SKM-1 (cell line): Measurements from ENCODE around the gene ITGAX.
"Not testable (repeated sequence)": the region's sequence is repeated elsewhere in the genome, so short reads cannot be mapped to it uniquely, and the experiment has no call there.

Experiments used
- DNase-seq: peaks from one replicate; lab custom pipeline; 2025; ENCODE audit not compliant: unreplicated experiment; lab: John Stamatoyannopoulos, UW

The ITGAX gene

DNA sequence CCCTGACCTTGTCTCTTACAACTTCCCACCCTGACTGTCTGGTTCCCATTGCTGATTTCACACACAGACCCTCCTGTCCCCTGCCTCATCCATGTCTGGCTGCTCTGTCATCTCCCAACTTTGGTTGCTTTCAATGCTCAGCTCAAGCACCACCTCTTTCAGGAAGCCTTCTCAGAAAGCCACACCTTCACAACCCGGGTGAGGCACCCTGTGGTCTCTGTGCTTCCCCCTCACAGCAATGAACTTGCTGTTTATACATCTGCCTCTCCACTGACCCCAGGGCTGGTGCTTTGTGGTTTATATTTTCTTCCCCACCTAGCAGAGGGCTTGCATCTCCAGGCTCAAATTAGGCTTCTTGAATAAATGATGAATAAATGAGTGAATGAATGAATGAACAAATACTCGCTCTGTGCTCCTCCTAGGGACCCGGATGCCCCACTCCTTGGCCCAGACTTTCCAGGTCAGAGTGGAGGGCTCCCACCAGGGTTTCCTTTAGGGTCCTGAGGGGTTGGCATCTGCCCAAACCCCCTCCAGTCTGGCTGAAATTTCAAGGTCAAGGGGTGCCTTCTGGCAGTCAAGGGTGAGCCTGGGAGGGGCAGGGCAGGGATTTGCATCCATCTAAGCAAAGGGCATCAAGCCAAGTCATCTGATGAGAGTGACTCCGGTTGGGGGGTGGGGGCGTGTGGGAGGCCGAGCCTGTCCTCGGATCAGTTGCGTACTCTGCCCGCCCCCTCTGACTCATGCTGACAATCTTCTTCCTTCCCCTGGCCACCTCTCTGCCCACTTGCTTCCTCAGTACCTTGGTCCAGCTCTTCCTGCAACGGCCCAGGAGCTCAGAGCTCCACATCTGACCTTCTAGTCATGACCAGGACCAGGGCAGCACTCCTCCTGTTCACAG lies at the start of gene ITGAX:
Gene ITGAX (plus strand): TSS at position 783 of the 898 bp plus-strand sequence. CDS start 79 bp downstream, at position 862.
- DNase-seq: peak; percentile 84

DNA sequence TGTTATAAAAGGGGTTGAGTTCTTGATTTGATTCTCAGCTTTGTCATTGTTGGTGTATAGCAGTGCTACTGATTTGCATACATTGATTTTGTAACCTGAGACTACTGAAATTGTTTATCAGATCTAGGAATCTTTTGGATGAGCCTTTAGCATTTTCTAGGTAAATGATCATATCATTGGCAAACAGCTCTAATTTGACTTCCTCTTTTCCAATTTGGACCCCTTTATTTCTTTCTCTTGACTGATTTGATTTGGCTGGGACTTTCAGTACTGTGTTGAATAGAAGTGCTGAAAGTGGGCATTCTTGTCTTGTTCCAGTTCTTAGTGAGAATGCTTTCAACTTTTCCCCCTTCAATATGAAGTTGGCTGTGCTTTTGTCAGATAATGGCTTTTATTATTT lies 49.8 kb upstream of the ITGAX start:
- DNase-seq: no peak

DNA sequence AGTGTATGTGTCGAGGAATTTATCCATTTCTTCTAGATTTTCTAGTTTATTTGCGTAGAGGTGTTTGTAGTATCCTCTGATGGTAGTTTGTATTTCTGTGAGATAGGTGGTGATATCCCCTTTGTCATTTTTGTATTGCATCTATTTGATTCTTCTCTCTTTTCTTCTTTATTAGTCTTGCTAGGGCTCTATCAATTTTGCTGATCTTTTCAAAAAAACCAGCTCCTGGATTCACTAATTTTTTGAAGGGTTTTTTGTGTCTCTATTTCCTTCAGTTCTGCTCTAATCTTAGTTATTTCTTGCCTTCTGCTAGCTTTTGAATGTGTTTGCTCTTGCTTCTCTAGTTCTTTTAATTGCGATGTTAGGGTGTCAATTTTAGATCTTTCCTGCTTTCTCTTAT lies 46.6 kb upstream of the ITGAX start:
- DNase-seq: not testable (repeated sequence)

DNA sequence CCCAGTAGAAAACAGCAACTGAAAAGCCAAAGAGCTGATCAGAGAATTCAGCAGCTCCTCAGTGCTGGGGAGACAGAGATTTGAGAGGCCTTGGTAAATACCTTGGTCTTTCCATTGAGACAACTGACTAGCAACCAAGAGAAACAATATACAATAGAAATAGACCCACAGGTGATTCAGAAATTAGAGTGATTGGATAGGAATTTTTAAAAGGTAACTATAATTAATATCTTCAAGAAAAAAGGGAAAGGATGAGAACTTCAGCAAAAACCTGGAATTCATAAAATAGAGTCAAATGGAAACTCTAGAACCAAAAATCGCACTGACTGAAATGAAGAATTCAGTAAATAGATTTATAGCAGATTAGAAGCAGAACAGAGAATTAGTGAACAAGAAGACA lies 32.5 kb upstream of the ITGAX start:
- DNase-seq: no peak

DNA sequence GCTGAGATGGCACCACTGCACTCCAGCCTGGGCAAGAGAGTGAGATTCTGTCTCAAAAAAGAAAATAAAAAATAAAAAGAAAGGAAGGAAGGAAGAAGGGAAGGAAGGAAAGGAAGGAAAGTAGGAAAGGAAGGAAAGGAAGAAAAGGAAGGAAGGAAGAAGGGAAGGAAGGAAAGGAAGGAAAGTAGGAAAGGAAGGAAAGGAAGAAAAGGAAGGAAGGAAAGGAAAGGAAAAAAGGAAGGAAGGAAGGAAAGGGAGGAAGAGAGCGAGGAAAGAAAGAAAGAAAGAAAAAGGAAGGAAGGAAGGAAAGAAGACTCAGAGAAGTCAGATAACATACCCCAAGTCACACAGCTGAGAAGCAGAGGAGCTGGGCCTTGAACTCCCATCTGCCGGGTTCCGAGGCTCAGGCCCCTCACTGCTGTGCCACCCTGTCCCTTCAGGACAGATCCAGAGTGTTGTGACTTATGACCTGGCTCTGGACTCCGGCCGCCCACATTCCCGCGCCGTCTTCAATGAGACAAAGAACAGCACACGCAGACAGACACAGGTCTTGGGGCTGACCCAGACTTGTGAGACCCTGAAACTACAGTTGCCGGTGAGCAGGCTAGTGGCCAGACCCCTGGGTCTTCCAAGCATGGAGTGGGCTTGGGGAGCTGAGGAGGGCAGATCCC lies 30.9 kb upstream of the ITGAX start:
- no peak for DNase-seq

DNA sequence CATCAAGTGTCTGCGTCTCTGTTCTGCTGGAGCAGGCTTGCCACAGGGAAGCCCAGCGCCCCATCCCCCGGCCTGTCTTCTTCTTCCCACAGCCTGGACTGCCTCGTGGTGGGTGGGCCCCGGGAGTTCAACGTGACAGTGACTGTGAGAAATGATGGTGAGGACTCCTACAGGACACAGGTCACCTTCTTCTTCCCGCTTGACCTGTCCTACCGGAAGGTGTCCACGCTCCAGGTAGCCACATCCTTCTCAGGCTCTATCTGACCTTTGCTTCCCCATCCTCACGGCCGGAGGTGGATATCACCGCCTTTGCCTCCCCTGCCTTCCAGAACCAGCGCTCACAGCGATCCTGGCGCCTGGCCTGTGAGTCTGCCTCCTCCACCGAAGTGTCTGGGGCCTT lies 29.8 kb upstream of the ITGAX start:
- DNase-seq: no peak

DNA sequence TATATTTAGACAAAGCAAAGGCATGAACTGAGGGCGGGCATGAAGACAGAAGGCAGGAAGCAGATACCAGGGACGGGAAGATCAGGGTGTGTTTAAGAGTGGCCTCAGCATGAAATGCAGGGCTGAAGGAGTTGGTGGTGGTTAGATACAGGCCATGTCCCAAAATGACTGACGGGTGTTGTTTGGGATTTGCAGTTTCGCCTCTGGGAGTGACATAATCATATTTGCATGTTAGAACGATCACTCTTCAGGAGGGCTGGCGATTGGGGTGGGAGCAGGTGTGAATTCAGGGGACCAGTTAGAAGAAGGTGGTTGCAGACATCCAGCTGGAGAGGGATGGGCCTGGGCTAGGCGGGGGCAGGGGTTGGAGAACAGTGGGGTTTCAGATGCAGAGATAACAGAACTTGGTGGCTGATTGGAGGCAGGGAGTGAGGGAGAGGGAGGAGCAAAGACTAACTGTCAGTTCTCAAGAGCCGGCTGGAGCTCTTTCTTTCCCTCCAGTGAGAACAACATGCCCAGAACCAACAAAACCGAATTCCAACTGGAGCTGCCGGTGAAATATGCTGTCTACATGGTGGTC lies 27.2 kb upstream of the ITGAX start:
- no peak for DNase-seq

DNA sequence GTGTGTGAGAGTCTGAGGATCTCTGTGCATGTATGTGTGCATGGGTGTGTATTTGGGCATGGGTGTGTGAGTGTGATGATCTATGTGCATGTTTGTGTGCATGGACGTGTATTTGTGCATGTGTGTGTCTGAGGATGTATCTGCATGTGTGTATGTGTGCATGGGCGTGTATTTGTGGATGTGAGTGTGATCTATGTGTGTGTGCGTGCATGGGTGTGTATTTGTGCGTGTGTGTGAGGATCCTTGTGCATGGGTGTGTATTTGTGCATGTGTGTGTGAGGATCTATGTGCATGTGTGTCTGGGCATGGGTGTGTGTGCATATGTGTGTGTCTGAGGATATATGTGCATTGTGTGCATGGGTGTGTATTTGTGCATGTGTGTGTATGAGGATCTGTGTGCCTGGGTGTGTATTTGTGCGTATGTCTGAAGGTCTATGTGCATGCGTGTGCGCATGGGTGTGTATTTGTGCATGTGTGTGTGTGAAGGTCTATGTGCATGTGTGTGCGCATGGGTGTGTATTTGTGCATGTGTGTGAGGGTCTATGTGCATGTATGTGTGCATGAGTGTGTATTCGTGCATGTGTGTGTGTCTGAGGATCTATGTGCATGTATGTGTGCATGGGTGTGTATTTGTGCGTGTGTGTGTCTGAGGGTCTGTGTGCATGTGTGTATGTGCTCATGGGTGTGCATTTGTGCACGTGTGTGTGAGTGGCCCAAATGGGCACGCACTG lies 26.5 kb upstream of the ITGAX start:
- DNase-seq: no peak

DNA sequence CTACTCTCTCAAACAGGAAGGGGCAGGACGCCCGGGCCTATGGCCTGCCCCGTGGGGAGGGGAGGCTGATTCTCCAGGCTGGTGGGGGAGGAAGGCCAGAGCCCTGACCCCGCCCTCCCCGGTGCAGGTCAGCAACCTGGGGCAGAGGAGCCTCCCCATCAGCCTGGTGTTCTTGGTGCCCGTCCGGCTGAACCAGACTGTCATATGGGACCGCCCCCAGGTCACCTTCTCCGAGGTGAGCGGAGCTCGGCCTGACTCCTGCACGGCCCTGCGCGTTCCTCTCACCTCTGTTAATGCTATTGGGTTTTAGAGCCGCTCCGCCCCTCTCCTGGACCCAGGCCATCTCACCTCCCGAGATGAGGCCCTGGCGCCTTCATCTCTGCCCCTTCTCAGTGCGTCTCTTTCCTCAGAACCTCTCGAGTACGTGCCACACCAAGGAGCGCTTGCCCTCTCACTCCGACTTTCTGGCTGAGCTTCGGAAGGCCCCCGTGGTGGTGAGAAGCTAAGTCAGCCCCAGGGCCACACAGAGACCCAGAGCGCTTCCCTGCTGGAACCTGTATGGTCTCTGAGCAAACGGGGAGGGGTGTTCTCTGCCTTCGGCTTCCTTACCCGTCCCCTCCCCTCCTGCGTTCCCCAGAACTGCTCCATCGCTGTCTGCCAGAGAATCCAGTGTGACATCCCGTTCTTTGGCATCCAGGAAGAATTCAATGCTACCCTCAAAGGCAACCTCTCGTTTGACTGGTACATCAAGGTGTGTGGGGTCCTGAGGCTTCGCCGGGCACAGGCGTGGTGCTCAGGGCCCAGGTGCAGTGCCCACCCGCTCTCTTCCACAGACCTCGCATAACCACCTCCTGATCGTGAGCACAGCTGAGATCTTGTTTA lies 25.1 kb upstream of the ITGAX start:
- no peak for DNase-seq

DNA sequence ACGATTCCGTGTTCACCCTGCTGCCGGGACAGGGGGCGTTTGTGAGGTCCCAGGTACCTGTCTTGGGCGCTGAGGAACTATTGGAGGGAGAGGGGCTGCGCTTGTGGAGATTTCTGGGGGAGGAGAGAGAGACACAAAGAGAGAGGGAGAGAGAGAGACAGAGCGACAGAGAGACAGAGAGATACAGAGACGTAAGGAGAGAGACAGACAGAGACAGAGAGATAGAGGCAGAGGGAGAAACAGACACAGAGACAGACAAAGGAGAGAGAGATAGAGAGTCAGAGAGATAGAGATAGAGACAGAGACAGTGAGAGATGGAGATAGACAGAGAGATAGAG lies 24.5 kb upstream of the ITGAX start:
- no peak for DNase-seq

DNA sequence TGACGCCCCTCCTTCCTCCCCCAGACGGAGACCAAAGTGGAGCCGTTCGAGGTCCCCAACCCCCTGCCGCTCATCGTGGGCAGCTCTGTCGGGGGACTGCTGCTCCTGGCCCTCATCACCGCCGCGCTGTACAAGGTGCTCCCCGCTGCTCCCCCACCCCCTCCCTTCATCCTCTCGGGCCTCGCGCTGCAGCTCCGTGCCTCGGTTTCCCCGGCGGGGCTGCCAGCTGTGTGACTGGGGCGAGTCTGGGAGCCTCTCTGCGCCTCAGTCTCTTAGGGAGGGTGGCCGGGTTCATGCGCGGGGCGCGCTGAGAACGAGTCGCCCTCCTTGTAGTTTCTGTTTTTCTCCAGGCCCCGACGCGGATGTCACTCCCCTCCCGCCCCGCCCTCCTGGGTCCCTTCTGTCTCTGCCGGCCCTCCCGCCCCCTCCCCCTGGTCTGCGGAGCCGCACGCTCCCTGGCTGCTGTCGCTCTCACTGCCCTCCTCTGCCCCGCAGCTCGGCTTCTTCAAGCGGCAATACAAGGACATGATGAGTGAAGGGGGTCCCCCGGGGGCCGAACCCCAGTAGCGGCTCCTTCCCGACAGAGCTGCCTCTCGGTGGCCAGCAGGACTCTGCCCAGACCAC lies 23.7 kb upstream of the ITGAX start:
- DNase-seq: no peak

DNA sequence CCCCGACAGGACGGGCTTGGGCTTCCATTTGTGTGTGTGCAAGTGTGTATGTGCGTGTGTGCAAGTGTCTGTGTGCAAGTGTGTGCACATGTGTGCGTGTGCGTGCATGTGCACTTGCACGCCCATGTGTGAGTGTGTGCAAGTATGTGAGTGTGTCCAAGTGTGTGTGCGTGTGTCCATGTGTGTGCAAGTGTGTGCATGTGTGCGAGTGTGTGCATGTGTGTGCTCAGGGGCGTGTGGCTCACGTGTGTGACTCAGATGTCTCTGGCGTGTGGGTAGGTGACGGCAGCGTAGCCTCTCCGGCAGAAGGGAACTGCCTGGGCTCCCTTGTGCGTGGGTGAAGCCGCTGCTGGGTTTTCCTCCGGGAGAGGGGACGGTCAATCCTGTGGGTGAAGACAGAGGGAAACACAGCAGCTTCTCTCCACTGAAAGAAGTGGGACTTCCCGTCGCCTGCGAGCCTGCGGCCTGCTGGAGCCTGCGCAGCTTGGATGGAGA lies 23.1 kb upstream of the ITGAX start:
- no peak for DNase-seq

DNA sequence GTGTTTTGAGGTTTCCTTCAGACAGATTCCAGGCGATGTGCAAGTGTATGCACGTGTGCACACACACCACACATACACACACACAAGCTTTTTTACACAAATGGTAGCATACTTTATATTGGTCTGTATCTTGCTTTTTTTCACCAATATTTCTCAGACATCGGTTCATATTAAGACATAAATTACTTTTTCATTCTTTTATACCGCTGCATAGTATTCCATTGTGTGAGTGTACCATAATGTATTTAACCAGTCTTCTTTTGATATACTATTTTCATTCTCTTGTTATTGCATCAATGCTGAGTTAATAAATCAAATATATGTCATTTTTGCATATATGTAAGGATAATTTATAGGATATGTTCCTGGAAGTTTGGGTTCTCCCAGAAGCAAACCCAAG lies 22.4 kb upstream of the ITGAX start:
- no peak for DNase-seq

DNA sequence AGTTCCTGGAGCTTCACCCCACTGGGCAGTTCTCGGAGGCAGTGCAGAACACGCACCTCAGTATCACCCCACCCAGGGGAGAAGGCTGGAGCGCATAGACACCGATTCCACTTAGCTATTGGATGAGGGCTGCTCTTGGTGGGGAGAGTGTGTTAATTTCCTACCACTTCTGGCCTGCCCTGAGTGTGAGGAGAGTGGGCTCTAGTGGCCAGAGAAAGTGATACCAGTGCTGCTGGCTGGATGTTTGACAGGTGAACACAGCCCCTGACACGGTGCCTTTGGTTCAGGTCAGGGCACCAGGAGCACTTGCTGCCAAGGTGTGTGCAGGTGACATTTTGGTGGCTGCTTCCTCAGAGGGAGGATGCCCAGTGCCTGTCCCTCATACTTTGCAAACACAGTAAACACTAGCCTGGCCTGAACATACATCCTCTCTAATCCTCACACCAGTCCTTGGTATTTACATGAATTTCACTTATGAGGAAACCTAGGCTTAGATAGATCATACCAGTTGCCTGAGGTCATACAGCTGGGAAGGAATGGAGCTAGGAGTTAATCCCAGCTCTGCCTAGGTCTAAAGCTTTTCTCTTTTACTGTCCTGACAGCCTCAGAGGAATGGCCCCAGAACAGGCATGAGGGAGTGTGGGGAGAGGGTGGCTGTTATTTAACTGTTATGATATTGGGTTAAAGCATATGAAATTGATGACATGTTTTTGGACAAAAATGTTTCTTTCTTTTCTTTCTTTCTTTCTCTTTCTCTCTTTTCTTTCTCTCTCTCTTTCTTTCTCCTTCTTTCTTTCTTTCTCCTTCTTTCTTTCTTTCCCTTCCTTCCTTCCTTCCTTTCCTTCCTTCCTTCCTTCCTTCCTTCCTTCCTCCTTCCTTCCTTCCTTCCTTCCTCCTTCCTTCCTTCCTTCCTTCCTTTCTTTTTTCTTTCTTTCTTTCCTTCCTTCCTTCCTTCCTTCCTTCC lies 21.0 kb upstream of the ITGAX start:
- DNase-seq: peak; percentile 45

DNA sequence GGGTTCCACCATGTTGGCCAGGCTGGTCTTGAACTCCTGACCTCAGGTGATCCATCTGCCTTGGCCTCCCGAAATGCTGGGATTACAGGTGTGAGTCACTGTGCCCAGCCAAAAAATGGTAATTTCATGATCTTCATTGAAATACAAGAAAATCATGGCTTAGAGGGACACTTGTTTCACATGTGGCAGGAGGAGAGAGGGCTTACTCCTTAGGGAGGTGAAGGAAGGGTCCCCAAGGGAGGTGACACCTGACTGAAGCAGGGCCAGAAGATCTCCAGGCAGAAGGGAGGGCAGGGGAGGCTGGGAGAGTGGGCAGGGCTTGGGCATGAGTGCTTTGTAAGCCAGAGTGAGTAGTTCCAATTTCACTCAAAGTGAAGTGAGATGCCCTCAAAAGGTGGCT lies 20.0 kb upstream of the ITGAX start:
- no peak for DNase-seq

DNA sequence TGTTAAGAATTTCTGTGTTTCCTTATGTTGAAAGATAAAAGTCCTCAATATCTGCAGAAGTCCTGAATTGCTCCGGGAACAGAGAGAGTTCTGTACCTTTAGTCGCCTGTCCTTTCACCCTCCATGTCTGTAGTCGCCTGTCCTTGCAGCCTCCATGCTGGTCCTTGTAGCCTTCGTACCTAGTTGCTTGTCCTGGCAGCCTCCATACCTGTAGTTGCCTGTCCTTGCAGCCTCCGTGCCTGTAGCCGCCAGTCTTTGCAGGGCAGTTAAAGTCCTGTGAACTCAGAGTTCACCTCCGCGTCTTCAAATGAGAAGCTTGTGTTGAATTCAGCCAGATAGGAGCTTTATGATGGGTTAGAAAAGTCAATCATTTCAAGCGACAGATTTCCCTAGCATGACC lies 19.5 kb upstream of the ITGAX start:
- DNase-seq: no peak

DNA sequence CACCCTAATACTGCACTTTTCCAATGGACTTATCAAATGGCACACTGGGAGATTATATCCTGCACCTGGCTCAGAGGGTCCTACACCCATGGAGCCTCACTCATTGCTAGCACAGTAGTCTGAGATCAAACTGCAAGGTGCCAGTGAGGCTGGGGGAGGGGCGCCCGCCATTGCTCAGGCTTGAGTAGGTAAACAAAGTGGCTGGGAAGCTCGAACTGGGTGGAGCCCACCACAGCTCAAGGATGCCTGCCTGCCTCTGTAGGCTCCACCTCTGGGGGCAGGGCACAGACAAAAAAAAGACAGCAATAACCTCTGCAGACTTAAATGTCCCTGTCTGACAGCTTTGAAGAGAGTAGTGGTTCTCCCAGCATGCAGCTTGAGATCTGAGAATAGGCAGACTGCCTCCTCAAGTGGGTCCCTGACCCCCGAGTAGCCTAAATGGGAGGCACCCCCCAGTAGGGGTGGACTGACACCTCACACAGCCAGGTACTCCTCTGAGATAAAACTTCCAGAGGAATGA lies 16.8 kb upstream of the ITGAX start:
- not testable (repeated sequence) for DNase-seq

DNA sequence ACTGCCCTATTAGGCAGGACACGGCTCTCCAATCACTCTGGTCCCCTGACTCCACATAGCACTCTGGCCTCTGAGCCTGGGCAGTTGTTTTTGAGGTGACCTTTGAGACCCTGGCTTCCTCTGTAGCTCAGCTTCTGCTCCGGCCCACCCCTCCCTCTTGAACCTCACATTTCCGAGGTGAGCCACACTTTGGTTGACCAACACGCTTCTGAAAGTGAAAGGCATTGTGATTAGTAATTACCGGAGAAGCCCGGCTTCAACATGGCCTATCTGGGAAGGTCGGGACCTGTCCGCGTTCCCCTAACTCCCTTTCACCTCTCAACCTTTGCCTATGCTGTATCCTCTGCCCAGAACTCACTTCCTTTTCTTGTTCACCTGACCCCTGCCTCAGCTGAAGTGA lies 10.3 kb upstream of the ITGAX start:
- DNase-seq: no peak

DNA sequence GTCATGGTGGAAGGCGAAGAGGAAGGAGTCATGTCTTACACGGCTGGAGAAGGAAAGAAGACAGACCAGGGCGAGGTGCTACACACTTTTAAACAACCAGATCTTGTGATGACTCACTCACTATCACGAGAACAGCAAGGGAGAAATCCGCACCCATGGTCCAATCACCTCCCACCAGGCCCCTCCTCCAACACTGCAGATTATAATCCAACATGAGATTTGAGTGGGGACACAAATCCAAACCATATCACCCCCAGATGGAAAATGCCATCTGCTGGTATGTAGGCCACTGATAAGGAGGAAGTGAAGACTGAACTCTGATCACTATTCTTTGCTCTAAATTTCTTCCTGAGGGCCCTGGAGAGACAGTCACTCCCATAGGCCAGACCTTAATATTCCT lies 7.5 kb upstream of the ITGAX start:
- no peak for DNase-seq
